GM18517 (cell line): ENCODE measurements around the gene TWIST2.

Experiments
- ATAC-seq: cut with Tn5 transposase; IDR thresholded peaks from one replicate; pipeline ENCODE4 v1.9.1; 2021; ENCODE audit warnings: mild to moderate bottlenecking, moderate library complexity; ENCODE audit not compliant: unreplicated experiment

TWIST2 gene

DNA sequence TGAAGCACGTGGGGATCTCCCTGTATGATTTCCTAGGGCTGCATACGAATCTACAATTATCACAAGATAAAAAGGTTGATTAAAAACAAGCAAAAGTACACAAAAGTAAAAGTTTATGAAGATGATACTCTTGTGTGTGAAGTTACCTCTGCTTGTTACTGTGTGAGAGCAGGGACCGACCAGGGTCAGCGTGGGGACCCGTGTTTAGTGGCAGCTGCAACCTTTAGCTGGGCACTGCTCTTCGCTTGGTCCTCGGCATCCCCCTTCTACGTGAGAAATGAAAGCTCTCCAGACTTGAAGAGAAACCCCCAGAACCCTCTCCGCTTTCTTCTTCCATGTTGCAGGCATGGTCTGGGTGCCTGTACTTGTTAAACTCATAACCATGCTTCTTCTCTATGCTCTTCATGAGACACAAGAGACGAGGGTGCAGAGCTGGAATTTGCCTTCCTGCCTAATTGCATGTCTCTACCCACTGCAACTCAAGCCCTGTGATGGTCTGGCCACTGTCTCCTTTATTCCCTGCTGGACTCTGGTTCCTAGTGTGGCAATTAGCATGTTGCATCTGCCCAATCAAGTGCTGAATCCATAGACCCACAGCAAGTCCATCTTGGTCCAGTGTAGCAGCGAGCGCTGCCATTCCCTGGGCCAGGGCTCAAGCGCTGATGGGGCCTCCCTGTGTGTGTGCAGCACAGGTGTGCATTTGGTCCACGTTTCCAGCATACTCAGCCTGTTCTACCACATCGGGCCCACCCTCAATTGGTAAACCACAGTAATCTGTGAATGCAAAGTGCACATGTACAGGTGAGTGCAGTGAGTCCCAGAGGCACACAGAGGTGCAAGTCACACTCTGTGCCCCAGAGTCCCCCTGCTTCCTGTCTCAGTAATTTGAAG is 88.5 kb downstream of the TWIST2 start:
- ATAC-seq, result no peak

DNA sequence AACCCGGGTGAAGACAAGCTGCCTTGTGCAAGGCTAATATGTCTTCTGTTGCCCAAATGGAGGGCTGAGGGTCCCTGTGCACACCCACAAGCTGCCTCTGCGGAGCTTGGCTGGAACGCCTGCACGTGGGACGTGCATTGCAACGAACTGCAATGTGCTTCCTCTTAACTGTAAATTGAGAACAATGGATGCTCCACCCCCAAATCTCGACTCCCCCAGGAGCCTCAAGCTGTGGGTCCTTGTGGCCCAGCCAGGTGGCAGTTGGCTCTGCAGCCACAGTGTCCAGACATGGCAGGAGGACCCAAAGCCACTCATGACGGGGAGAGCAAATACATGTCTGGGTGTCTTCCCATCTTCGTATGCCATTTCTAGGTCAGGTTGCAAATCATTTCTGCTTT is 90.1 kb downstream of the TWIST2 start:
- no peak for ATAC-seq

DNA sequence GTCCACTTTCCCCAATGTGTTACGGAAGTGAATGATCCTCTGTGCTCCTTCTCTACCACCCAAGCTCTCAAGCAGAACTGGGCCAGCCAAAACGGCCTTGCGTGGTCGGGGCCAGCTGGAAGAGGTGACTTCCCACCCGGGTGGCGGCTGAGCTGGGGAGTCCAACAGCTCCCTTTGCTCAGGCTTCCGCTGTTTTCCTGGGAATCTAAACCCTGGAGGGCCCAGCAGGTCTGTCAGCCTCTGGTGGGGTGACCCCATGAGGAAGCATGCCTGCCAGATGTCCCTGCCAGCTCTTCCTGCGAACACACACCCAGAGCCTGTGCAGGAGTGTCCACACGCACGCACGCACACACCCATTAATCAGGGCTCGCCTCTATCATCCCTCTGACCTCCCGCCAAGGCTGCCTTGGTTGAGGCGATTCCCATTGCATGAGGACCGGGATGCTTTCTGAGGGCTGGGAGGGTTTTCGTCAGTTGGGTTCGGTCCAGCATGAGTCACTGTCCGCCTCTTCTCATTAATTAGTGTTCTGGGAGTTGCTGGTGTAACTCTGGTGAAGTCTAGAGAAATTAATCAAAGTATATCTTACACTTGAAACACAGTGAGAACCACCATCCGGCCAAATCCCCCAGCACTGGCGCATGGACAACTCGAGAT is 90.6 kb downstream of the TWIST2 start:
- no peak for ATAC-seq

DNA sequence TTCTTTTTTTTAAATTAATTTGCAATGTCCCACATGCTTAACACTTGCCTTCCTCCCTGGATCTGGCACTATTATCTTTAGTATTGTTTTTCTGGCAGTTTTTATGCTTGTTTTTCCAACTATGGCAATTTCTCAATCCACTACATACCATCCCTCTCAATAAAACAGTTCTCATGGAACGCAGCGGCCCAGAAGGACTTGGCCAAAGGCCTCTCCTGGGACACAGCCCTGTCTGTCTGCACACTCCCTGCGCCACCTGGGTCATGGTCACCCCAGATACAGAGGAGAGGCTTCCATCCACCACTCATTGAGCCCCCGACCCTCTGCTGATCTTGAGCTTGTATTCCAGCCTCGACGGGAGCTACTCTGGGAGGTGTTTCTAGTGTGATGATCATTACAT is 91.2 kb downstream of the TWIST2 start:
- ATAC-seq, result no peak

DNA sequence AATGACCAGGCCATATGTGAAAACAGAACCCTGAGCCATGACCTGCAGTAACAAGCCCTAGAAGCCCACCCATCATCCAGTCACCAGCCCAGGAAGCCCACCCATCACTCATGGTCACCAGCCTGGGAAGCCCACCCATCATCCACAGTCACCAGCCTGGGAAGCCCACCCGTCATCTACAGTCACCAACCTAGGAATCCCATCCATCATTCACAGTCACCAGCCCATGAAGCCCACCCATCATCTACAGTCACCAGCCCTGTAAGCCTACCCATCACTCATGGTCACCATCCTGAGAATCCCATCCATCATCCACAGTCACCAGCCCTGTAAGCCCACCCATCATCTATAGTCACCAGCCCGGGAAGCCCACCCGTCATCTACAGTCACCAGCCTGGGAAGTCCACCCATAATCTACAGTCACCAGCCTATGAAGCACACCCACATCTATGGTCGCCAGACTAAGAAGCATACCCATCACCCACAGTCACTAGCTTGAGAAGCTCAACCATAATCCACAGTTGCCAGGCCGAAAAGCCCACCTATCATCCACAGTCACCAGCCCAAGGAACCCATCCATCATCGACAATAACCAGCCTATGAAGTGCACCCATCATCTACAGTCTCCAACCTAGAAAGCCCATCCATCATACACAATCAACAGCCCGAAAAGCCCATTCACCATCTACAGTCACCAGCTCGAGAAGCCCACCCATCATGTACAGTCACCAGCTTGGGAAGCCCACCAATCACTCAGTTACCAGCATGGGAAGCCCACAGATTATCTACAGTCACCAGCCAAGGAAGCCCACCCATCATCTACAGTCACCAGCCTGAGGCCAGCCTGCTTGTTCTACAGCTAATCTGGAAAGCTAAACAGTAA is 91.9 kb downstream of the TWIST2 start:
- ATAC-seq, result no peak

DNA sequence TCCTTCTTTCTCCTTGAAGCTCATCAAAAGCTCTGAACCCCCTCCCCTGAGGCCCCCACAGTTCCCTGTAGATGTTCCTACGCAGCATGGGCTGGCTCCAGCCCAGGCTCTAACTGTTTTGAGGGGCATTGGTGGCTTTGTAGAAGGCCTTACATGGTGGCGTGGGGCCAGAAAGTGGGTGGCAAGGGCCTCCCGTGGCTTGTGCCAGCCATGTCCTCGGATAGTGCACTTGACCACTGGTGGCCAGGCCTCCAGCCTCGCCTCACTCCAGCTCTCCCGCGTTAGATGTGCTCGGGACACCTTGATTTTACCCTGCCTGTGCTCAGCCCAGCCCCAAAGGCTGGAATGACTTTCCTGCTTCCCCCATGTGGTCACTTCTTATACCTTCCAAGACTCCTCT is 92.9 kb downstream of the TWIST2 start:
- ATAC-seq, result no peak

DNA sequence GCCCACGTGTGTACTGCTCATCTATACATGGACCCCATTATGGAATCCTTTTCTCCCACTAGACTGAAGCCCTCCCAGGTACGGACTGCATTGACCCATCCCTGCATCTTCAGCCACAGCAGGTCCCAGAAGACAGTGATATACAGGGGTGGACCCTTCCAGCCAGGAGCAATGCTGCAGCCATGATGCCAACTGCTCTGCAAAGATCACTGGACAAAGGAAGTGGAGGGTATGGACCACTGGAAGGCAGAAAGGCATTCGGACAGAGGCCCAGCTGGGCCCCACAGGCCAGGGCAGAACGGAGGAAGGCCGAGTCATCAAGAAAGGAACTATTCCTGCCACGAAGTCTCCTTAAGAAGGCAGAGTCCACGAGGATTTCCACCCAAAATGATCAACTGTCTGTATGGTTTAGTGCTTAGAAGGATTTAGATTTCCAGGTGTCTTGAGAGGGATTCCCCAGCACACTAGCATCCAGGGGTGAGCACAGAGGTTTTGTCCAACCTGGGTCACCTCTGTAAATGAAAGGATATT is 93.4 kb downstream of the TWIST2 start:
- ATAC-seq, result no peak

DNA sequence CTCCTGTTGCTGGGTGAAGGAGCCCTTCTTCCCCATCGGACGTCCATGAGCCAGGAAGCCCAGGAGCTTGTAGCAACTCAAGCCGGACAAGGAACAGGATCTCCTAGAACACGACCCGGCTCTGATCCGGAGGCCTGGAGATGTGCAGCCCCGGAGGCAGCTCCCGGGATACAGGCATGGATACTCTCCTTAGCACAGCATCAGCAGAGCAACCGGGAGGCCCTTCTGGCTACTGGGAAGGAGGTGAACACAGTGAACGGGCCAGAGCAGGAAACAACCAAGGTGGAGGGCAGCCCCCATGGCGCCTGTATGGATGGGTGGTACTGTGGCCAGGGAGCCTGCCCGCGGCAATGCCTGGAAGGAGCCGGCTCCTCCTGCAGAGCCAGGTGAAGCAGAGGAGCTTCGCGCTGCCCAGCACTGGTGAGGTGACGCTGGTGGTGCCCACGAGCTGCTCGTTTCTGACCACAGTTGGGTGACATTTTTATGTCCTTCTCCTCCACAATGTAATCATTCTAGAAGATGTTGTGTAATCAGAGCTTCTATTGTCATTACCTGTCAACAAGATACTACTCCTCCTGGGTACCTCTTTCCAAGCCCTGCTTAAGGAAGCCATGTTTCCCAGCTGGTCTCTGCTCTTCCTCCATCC is 94.3 kb downstream of the TWIST2 start:
- ATAC-seq, result no peak

DNA sequence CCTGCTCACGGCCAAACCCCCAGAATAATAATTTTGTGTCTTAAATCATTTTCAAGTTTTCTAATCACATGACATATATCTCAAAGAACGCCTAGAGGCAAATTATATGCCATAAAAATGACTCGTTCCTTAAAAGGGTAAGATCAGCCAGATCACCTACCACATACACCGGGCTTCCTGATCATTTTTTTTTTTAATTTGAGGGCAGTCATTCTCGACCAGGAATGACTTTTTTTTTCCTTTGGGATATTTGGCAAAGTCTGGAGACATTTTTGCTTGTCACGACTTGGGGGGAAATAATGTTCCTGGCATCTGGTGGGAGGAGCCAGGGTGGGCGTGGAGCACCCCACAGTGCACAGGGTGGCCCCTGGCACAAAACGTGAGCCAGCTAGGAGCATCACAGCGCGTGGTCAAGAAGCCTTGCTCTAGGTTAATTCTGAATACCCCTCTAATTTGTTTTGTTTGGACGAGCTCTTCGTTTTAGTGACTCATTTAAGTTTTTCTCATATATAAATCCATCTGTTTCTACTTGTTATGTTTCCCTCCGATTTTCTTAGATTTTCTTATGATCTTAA is 94.9 kb downstream of the TWIST2 start:
- no peak for ATAC-seq

DNA sequence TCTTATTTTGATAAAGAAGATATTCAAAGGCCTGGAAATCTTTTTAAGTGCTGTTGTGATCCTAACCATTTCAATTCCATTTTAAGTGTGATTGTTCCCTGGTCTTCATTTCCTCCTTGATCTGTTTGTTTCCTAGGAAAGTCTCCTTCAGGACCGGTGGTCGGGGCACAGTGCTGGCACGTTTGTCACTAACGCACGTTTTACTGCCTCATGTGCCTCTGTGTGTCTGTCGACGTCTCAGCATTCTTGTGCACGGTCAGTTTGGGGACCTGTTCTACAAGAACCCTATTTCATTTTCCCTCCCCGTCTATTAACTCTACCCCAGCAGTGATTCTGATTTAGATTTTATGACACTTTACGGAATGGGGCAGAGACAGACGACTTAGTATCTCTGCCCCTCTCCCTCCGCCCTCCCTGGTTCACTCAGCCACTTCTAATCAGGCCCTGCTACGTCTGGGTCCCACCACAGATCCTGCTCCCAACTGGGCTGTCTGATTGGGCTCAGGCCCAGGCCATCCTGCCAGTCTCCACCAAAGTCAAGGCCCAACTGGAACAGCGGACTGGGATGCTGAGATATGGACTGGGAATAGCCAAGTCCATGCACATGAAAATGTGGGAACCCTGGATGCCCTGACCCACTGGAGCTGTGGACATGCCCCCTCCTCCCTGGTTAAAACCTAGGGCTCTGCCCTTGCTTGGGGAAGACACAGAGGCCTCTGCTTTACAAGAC is 95.6 kb downstream of the TWIST2 start:
- no peak for ATAC-seq

DNA sequence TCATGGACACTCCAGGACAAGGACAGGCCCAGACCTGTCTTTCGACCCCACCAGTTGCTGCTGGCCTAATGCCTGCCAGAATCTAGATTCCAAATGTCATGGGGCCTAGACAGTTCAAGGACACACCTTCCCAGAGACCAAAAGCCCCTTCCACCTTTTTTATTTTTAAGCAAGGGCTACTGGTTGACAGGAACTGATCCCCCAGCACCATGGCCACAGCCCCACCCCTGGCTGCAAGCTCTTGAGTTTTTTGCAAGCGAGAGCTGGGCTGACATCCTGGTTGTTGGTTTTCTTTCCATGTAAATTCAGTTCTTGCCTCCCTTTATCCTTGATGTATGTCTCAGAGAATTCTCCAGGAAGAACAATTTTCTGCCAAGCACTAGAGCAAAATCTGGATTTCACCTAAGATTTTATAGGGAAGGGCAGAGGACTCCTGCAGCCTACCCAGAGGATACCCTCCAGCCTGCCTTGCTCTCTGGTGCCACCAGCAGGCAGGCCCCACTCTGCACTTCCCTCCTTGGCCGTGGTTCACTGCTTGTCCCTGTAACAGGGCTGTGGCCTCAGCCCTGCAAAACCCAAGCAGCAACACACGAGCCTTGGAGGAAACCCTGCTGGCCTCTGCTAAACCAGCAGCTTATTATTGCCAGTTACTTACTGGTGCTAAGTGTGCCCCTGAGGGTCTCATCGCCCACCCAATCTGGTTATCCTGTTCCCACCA is 97.7 kb downstream of the TWIST2 start:
- no peak for ATAC-seq

DNA sequence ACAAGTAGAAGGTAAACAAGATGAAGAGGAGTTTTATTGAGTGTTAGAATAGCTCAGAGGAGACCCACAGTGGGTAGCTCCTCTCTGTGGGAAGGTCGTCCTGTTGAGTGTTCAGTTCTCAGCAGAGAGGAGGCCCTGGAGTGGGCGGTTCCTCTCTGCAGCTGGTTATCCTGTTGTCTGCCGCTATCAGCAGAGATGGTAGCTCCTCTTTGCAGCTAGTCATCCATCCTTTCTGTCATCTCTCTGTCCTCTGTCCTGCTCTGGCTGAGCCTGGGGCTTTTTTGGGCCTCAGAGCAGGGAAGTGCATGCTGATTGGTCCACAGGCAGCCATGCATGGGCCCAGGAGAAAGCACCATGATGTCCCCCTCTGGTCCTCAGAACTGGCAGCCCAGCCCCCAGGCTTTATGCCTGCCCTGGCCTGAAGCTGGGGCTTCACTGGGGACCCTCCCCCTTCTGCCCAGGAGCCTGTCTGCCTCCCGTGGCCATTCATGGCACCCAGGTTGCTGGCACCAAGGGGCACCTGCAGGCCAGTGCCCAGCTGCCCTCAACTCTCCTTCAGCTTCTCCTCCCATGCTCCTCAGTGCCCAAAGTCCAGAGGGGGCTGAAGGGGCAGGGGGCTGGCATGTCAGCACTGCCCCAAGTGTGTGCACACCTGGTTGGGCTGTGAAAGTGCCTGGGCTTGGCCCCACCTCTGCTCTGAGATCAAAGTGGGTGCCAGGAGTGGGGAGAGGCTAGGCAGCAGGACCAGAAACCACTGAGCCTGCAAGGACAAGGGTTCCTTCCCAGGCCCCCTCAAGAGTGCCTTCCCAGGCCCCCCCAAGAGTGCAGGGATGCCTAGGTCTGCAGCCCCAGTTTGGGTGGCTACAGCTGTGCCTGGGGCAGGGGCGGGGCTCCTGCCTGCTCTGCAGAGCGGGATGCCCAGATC is 98.7 kb downstream of the TWIST2 start:
- no peak for ATAC-seq

DNA sequence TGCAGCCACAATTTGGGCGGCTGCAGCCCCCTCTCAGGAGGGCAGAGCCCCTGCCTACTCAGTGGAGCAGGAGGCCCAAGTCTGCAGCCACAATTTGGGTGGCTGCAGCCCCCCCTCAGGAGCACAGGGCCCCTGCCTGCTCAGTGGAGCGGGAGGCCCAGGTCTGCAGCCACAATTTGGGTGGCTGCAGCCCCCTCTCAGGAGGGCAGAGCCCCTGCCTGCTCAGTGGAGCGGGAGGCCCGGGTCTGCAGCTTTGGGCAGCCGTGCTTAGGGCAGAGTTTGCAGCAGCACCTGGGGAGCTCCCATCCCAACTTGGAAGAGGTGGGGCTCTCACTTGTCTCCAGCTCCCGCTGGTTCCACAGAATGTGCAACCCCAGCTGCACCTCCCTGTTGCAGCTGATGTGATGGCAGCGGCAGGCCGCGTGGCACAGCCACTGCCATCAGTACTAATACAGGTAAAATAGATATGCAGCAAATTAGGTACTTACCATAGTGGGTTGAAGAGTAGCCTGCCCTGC is 99.4 kb downstream of the TWIST2 start:
- ATAC-seq, result no peak

DNA sequence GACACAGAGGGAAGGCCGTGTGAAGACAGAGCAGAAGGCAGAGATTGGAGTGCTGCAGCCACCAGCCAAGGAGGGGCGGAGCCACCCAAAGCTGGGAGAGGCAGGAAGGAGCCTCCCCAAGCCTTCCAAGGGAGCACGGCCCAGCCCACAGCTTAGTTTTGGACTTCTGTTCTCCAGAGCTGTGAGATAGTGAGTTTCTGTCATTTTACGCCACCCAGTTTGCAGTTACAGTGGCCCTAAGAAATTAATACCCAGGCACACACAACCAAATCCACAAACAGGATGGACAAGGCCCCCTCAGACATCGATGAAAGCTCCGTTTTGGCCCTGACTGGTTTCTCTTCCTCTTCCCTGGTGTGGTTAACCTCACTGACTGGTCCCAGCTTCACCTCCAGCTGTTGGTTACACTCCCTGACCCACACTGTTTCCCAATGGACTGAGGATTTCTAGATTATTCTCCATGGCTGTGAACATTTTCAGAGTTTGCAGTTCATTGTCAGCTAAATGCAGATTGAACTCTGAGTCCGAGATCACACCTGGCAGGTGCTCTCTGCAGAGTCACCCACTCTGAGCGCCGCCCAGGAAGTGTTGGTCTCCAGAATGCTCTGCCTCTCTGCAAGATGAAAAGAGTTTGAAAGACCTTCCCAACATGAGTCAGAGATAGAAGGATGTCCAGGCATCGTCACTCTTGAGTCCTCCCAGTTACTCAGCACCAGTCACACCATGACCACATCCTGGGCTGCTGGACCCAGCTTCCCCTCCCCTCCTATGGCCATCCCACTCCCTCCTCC is 100.2 kb downstream of the TWIST2 start:
- no peak for ATAC-seq

DNA sequence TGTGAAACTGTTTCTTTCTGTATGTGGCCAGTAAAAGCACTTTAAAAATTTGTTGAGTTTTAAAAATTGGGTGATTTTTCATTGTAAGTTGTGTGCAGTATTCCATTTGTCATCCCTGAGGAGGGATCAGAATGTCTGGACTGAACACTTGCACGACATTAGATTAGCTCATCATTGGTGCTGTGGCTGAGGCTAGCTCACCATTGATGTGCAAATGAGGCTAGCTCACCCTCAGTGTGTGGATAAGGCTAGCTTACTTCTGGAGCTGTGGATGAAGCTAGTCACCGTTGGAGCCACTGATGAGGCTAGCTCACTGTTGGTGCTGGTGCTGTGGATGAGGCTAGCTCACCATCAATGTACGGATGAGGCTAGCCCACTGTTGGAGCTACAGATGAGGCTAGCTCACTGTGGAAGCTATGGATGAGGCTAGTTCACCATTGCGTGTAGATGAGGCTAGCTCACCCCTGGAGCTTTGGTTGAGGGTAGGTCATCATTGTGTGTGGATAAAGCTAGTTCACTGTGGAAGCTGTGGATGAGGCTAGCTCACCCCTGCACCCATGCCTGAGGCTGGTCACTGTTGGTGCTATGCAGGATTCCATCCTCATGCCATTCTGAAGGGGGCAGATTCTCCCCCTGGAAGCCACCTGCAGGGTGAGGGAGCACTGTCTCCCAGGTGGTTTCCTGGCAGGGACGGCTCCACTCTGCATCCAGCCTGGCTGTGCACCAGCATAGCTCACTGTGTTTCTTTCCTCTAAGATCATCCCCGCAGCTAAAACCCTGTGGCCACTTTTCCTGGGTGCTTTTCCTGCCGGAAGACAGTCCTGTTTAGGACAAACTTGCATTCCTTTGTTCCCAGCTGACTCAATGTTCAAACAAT is 101.1 kb downstream of the TWIST2 start:
- no peak for ATAC-seq
